BJ (cell line): ENCODE measurements around the gene NLRP1. TPM values are rescaled to one million over a fixed set of nuclear protein-coding genes. Genes with fewer than 3 reads are reported as not detected.

Experiments used
- CTCF ChIA-PET: fragments of 350-600 bp; formaldehyde crosslinking; extraction: SDS; loops from one replicate; lab custom pipeline; 2021; ENCODE audit warnings: antibody characterized with exemption, inconsistent platforms; lab: Yijun Ruan, JAX
- POLR2A ChIA-PET: fragments of 300-600 bp; sonication (Branson Sonifier 250); formaldehyde crosslinking; extraction: SDS; loops from one replicate; lab custom pipeline; 2021; ENCODE audit warnings: antibody characterized with exemption; lab: Charles Lee
- DNase-seq: peaks from one replicate; pipeline ENCODE4 v3.0.0-alpha.2; 2011; ENCODE audit warnings: low read depth
- H3K27me3 ChIP-seq: 2 replicates; pipeline ENCODE4 v1.6.0; 2011; ENCODE audit warnings: low read length; ENCODE audit not compliant: control insufficient read depth, insufficient read depth
- H3K36me3 ChIP-seq: 2 replicates; pipeline ENCODE4 v1.5.1; 2011; ENCODE audit warnings: low read length; ENCODE audit not compliant: control insufficient read depth, insufficient read depth
- H3K4me3 ChIP-seq: 2 replicates; pipeline ENCODE4 v1.5.1; 2011; ENCODE audit warnings: low read depth, mild to moderate bottlenecking, control low read depth, low read length
- polyA plus RNA-seq: library from polyadenylated mRNA; depleted of rRNA; stranded (reverse); fragments of >200 nt; gene quantifications from 2 replicates; pipeline ENCODE4 v1.2.3, GENCODE V29; 2011
- TF ChIP-seq, protein P1 (sequence below): IDR thresholded peaks from 2 replicates; pipeline ENCODE4 v1.5.1; 2011; ENCODE audit warnings: low read depth, mild to moderate bottlenecking, control low read depth, inconsistent platforms, low read length, moderate library complexity; ENCODE audit not compliant: insufficient read depth

The NLRP1 gene
- polyA plus RNA-seq, 1 experiment, result 29.3 TPM

DNA sequence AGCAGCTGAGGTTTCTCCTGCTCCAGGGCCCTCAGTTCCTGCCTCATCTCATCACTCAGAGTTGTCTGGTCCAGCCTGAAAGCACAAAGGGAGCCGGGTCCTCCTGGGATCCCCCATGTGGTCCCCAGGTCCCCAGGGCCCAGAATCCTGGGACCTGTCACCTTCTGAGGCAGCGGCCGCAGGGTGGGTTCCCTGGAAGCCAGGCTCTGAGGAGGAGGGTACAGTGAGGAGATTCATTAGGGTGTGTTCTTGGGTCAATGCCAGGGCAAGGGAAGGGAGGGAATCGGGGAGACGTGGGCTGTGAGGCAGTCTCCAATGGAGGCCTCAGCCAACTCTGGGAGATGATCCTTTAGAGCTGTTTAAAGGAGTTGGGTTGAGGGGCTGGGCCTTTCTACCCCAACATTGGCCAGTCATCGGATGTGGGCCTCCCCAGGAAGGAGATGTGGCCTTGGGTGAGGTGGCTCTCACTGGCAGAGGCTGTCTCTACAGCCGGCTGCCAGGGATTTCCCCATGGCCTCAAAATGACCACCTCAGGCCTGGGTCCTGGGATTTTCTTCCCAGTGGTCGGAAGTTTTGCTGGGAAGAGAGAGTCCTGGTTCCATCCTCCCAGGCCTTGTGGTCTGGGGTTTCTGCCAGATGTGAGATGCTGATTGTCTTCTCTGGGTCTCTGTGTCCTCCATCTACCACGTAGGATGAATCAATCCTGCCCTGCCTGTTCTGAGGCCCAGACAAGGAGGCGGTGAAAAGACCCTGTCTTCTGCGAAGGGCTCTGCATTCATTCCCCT, 47.3 kb downstream of the NLRP1 start:
- DNase-seq, result no peak
- CTCF ChIA-PET, result interaction anchor here (0.6 to 1.1 kb wide), 2 partner anchors 9 to 53 kb away, joined by 3 to 4 read pairs; no protein-coding TSS in a partner anchor
- H3K36me3 ChIP-seq, result peaks cover 17% of the 10 kb centered on the region
- TF ChIP-seq, protein P1, sequence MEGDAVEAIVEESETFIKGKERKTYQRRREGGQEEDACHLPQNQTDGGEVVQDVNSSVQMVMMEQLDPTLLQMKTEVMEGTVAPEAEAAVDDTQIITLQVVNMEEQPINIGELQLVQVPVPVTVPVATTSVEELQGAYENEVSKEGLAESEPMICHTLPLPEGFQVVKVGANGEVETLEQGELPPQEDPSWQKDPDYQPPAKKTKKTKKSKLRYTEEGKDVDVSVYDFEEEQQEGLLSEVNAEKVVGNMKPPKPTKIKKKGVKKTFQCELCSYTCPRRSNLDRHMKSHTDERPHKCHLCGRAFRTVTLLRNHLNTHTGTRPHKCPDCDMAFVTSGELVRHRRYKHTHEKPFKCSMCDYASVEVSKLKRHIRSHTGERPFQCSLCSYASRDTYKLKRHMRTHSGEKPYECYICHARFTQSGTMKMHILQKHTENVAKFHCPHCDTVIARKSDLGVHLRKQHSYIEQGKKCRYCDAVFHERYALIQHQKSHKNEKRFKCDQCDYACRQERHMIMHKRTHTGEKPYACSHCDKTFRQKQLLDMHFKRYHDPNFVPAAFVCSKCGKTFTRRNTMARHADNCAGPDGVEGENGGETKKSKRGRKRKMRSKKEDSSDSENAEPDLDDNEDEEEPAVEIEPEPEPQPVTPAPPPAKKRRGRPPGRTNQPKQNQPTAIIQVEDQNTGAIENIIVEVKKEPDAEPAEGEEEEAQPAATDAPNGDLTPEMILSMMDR, result no peak
- H3K27me3 ChIP-seq, result no peaks in the 10 kb centered on the region
- POLR2A ChIA-PET, result no interaction called here
- no peak overlapping the region for H3K4me3 ChIP-seq

DNA sequence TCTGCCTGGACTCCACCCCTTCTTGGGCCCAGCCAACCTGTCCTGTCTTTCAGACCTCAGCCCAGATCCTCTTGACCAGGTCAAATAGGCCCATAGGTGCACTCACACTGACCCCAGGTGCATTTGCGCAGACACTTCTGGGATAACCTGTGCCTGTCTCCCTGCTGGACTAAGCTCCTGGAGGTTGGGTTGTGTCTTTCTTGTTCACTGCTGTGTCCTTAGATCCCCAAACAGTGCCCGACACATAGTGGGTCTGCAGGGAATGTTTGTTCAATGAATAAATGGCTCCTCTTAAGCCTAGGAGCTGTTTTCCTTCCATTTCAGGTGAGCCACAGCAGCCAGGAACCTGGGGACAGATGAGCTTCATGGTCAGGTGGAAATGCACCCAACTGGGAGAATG, 48.9 kb downstream of the NLRP1 start:
- ChIA-PET CTCF (no interaction called here), POLR2A (no interaction called here)
- TF ChIP-seq, protein P1, result no peak
- DNase-seq, result no peak
- peaks cover 16% of the 10 kb centered on the region for H3K36me3 ChIP-seq
- no peaks in the 10 kb centered on the region for H3K27me3 ChIP-seq
- H3K4me3 ChIP-seq, result no peak overlapping the region

- H3K27me3 ChIP-seq, result no peaks in the 10 kb centered on the region
- ChIA-PET CTCF (no interaction called here), POLR2A (no interaction called here)
Observed at GRCh38 chr17:5533486-5534315, 50.6 kb downstream of the NLRP1 start.

GRCh38 chr17:5532581-5532980, 51.7 kb downstream of the NLRP1 start:
- H3K4me3 ChIP-seq, result no peak overlapping the region
- no peaks in the 10 kb centered on the region for H3K27me3 ChIP-seq
- TF ChIP-seq, protein P1, result no peak
- DNase-seq, result no peak
- ChIA-PET POLR2A (no interaction called here), CTCF (no interaction called here)
- H3K36me3 ChIP-seq, result peaks cover 17% of the 10 kb centered on the region

More at GRCh38 chr17:5533486-5534315, 50.6 kb downstream of the NLRP1 start:
- H3K4me3 ChIP-seq, result no peak overlapping the region
- TF ChIP-seq, protein P1, result no peak
- DNase-seq, result no peak
- peaks cover 15% of the 10 kb centered on the region for H3K36me3 ChIP-seq

GRCh38 chr17:5531085-5531418, 53.3 kb downstream of the NLRP1 start:
- ChIA-PET CTCF (no interaction called here), POLR2A (no interaction called here)
- H3K27me3 ChIP-seq, result no peaks in the 10 kb centered on the region
- TF ChIP-seq, protein P1, result no peak
- no peak overlapping the region for H3K4me3 ChIP-seq
- no peak for DNase-seq
- H3K36me3 ChIP-seq, result peaks cover 17% of the 10 kb centered on the region
